Mesendoderm (in vitro differentiated cells): ENCODE results near the gene IQCK.
A peak's percentile ranks its signal among the peaks of the same experiment; 100 is the strongest.

Experiments
- DNase-seq: peaks from one replicate; pipeline ENCODE4 v3.0.0; 2013
- H2AK5ac ChIP-seq: 2 replicates; pipeline ENCODE4 v1.6.1; 2013; ENCODE audit warnings: low read length, inconsistent platforms
- H2BK120ac ChIP-seq: 2 replicates; pipeline ENCODE4 v1.6.1; 2013; ENCODE audit warnings: low read depth, mild to moderate bottlenecking, low read length, moderate library complexity, mixed read lengths
- H2BK15ac ChIP-seq: replicated peaks from 2 replicates; pipeline ENCODE4 v1.6.1; 2013; ENCODE audit warnings: low read depth, mild to moderate bottlenecking, moderate library complexity
- H2BK5ac ChIP-seq: 2 replicates; pipeline ENCODE4 v1.6.1; 2013; ENCODE audit warnings: low read length, inconsistent platforms
- H3K18ac ChIP-seq: 2 replicates; pipeline ENCODE4 v1.6.1; 2013; ENCODE audit warnings: mild to moderate bottlenecking, low read length, mixed read lengths
- H3K23ac ChIP-seq: one replicate; pipeline ENCODE4 v1.6.1; 2013; ENCODE audit warnings: low read length
- H3K27ac ChIP-seq: 2 replicates; pipeline ENCODE4 v1.5.1; 2013; ENCODE audit warnings: low read depth, mild to moderate bottlenecking, inconsistent platforms, low read length, moderate library complexity
- H3K27me3 ChIP-seq: 2 replicates; pipeline ENCODE4 v1.6.1; 2013; ENCODE audit warnings: low read length, control low read depth, mild to moderate bottlenecking, inconsistent platforms; ENCODE audit not compliant: insufficient read depth, poor library complexity
- H3K36me3 ChIP-seq: 2 replicates; pipeline ENCODE4 v1.6.1; 2013; ENCODE audit warnings: low read length, inconsistent platforms; ENCODE audit not compliant: control insufficient read depth, insufficient read depth
- H3K4ac ChIP-seq: one replicate; pipeline ENCODE4 v1.6.1; 2013; ENCODE audit warnings: low read depth, mild to moderate bottlenecking, low read length, moderate library complexity
- H3K4me1 ChIP-seq: 2 replicates; pipeline ENCODE4 v1.6.1; 2013; ENCODE audit warnings: low read depth, low read length, inconsistent platforms; ENCODE audit not compliant: control insufficient read depth
- H3K4me2 ChIP-seq: 2 replicates; pipeline ENCODE4 v1.6.1; 2013; ENCODE audit warnings: low read length
- H3K4me3 ChIP-seq: 2 replicates; pipeline ENCODE4 v1.5.1; 2013; ENCODE audit warnings: mild to moderate bottlenecking, low read length
- H3K56ac ChIP-seq: one replicate; pipeline ENCODE4 v1.6.1; 2013; ENCODE audit warnings: low read length
- H3K79me1 ChIP-seq: 2 replicates; pipeline ENCODE4 v1.6.1; 2013; ENCODE audit warnings: low read length, inconsistent platforms
- H3K79me2 ChIP-seq: 2 replicates; pipeline ENCODE4 v1.6.1; 2013; ENCODE audit warnings: mild to moderate bottlenecking, low read length; ENCODE audit not compliant: control insufficient read depth, insufficient read depth
- H3K9ac ChIP-seq: 2 replicates; pipeline ENCODE4 v1.6.1; 2013; ENCODE audit warnings: low read length, inconsistent platforms
- H4K5ac ChIP-seq: one replicate; pipeline ENCODE4 v1.6.1; 2013; ENCODE audit warnings: low read length
- H4K8ac ChIP-seq: one replicate; pipeline ENCODE4 v1.6.1; 2013; ENCODE audit warnings: low read depth, mild to moderate bottlenecking, control low read depth, low read length, moderate library complexity
- WGBS: extraction: QIAGEN DNeasy Blood & Tissue Kit; methylation state at CpG from one replicate; pipeline ENCODE4 v1.1.7; 2013; ENCODE audit warnings: low lambda C conversion rate, missing lambda C conversion rate; ENCODE audit not compliant: insufficient coverage; ENCODE audit errors: extremely low coverage; 5-methylcytosine and 5-hydroxymethylcytosine counted together

Gene IQCK

GRCh38 chr16:19853132-19853741, 135.2 kb downstream of the IQCK start:
- WGBS: no CpG with 5 or more reads among the region's 8 CpGs
- DNase-seq: no peak
- no peaks in the 10 kb centered on the region for H3K27me3 ChIP-seq

DNA sequence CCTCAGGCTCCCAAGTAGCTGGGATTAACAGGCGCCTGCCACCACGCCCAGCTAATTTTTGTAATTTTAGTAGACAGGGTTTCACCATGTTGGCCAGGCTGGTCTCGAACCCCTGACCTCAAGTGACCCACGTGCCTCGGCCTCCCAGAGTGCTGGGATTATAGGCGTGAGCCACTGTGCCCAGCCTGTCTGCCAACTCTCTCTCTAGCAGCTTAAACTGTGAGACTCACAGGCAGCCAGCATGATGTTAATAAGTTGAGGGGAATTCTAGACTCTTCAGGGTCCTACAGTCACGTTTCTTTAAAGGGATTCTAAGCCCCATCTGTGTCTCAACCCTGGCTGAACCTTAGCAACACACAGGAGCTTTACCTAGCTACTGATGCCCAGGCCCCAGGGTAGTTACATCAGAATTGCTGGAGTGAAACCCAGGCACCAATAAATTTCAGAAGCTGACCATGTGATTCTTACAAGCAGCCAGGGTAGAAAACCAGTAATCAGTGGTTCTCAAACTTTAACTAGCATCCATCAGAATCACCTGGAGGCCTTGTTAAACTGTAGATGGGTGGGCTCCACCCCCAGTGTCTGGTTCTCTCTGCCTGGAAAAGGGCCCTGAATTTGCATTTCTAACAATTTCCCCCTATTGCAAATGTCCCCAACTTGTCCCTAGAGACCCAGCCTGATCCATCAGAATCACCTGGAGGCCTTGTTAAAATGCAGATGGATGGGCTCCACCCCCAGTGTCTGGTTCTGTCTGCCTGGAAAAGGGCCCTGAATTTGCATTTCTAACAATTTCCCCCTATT, 135.9 kb downstream of the IQCK start:
- no peak overlapping the region for H4K8ac ChIP-seq
- H3K4me1 ChIP-seq: peaks cover 15% of the 10 kb centered on the region
- H3K9ac ChIP-seq: no peak overlapping the region
- no peaks in the 10 kb centered on the region for H3K79me2 ChIP-seq
- no peak overlapping the region for H4K5ac ChIP-seq
- no peak overlapping the region for H2BK5ac ChIP-seq
- no CpG with 5 or more reads among the region's 7 CpGs for WGBS
- peak overlapping the region; percentile 16 for H3K18ac ChIP-seq
- H3K36me3 ChIP-seq: no peaks in the 10 kb centered on the region
- H3K27me3 ChIP-seq: no peaks in the 10 kb centered on the region
- no peak overlapping the region for H3K23ac ChIP-seq
- H3K4me3 ChIP-seq: no peak overlapping the region
- peak overlapping the region; percentile 10 for H3K56ac ChIP-seq
- H2AK5ac ChIP-seq: no peak overlapping the region
- H3K4ac ChIP-seq: peak overlapping the region; percentile 37
- no peak overlapping the region for H2BK120ac ChIP-seq
- no peak overlapping the region for H2BK15ac ChIP-seq
- no peaks in the 10 kb centered on the region for H3K79me1 ChIP-seq
- DNase-seq: peak; percentile 67
- H3K4me2 ChIP-seq: no peak overlapping the region
- H3K27ac ChIP-seq: peak overlapping the region; percentile 52

More at GRCh38 chr16:19853132-19853741, 135.2 kb downstream of the IQCK start:
- Histone ChIP-seq H2BK120ac (no peak overlapping the region), H2BK15ac (no peak overlapping the region), H3K27ac (no peak overlapping the region), H3K4me3 (no peak overlapping the region), H3K4me1 (peaks cover 15% of the 10 kb centered on the region), H2AK5ac (no peak overlapping the region), H3K4ac (no peak overlapping the region), H4K8ac (no peak overlapping the region), H3K9ac (no peak overlapping the region), H2BK5ac (no peak overlapping the region), H3K36me3 (no peaks in the 10 kb centered on the region), H3K56ac (no peak overlapping the region), H3K23ac (no peak overlapping the region), H3K4me2 (no peak overlapping the region), H4K5ac (no peak overlapping the region), H3K18ac (peak overlapping the region; percentile 7), H3K79me2 (no peaks in the 10 kb centered on the region), H3K79me1 (no peaks in the 10 kb centered on the region)

GRCh38 chr16:19854543-19854876, 136.4 kb downstream of the IQCK start:
- Histone ChIP-seq H3K56ac (no peak overlapping the region), H3K27me3 (no peaks in the 10 kb centered on the region), H4K8ac (no peak overlapping the region), H3K4me1 (peaks cover 15% of the 10 kb centered on the region), H3K36me3 (peaks cover 2% of the 10 kb centered on the region), H3K4ac (no peak overlapping the region), H2BK5ac (no peak overlapping the region), H2BK15ac (no peak overlapping the region), H3K79me2 (no peaks in the 10 kb centered on the region), H3K79me1 (peaks cover 3% of the 10 kb centered on the region), H3K18ac (peak overlapping the region; percentile 16), H2BK120ac (no peak overlapping the region), H2AK5ac (no peak overlapping the region), H3K9ac (no peak overlapping the region), H3K27ac (no peak overlapping the region), H3K23ac (no peak overlapping the region), H4K5ac (no peak overlapping the region), H3K4me3 (no peak overlapping the region), H3K4me2 (no peak overlapping the region)
- peak; percentile 51 for DNase-seq
- no CpG with 5 or more reads among the region's 6 CpGs for WGBS

DNA sequence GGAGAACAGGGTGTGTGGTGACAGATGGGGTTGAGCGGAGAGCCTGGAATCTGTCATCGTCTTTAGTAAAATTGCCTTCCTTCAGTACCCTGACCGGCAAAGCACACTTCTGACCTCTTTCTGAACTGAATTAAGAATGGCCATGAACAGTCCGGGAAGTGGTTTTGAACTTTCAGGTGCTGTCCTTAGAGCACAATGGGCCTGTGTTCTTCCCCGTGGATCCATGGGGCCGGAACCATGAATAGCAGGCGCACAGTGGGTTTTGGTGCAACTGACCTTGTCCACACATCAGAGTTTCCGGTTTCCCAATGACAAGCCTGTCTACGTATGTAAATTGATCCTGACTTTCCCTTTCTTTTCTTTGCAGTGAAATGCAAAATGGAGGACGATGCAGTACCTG, 138.0 kb downstream of the IQCK start:
- Histone ChIP-seq H3K36me3 (peaks cover 4% of the 10 kb centered on the region), H3K79me1 (peaks cover 7% of the 10 kb centered on the region), H4K5ac (no peak overlapping the region), H3K79me2 (no peaks in the 10 kb centered on the region), H3K4ac (no peak overlapping the region), H2BK5ac (no peak overlapping the region), H3K56ac (no peak overlapping the region), H3K18ac (no peak overlapping the region), H3K9ac (no peak overlapping the region), H3K4me3 (no peak overlapping the region), H2BK120ac (no peak overlapping the region), H4K8ac (no peak overlapping the region), H2BK15ac (no peak overlapping the region), H3K4me1 (peaks cover 21% of the 10 kb centered on the region), H2AK5ac (no peak overlapping the region), H3K4me2 (no peak overlapping the region), H3K27me3 (no peaks in the 10 kb centered on the region), H3K27ac (no peak overlapping the region), H3K23ac (no peak overlapping the region)
- no peak for DNase-seq
- WGBS: no CpG with 5 or more reads among the region's 10 CpGs

- no peak overlapping the region for H3K4me3 ChIP-seq
- H3K4ac ChIP-seq: no peak overlapping the region
- H3K56ac ChIP-seq: no peak overlapping the region
- peaks cover 4% of the 10 kb centered on the region for H3K36me3 ChIP-seq
- no peak overlapping the region for H2BK120ac ChIP-seq
- H3K27ac ChIP-seq: no peak overlapping the region
- no peak overlapping the region for H3K23ac ChIP-seq
- no peak overlapping the region for H3K18ac ChIP-seq
- H3K79me2 ChIP-seq: no peaks in the 10 kb centered on the region
- H3K4me1 ChIP-seq: peaks cover 20% of the 10 kb centered on the region
- no peak overlapping the region for H2AK5ac ChIP-seq
- no peaks in the 10 kb centered on the region for H3K27me3 ChIP-seq
- H2BK5ac ChIP-seq: no peak overlapping the region
- H3K79me1 ChIP-seq: peaks cover 7% of the 10 kb centered on the region
- no peak overlapping the region for H3K4me2 ChIP-seq
- H2BK15ac ChIP-seq: no peak overlapping the region
- H3K9ac ChIP-seq: no peak overlapping the region
- H4K8ac ChIP-seq: no peak overlapping the region
- WGBS: no CpG with 5 or more reads among the region's 16 CpGs
- no peak overlapping the region for H4K5ac ChIP-seq
- no peak for DNase-seq
Measured at GRCh38 chr16:19857593-19858339, 139.7 kb downstream of the IQCK start.
